Spleen (tissue), 7 donors: ENCODE data around the gene PHETA1.

Source experiments
- CTCF ChIP-seq, 11 experiments: fragments of 200-600 bp in 7 of 11; fragments of 450-650 bp in 4 of 11; sonication (generic) in 4 of 11; IDR thresholded peaks in 8 of 11; conservative IDR thresholded peaks in 3 of 11; 1 replicate in 7 of 11; 2 replicates in 4 of 11; pipeline versions ENCODE4 v1.4.0 to v1.8.0; 2016 to 2021; ENCODE audit warnings: antibody characterized with exemption in 11 of 11, inconsistent platforms in 4 of 11, mild to moderate bottlenecking in 1 of 11
- POLR2A ChIP-seq, 3 donors: fragments of 450-650 bp; IDR thresholded peaks; one replicate each; pipeline ENCODE4 v1.5.1; 2017; ENCODE audit warnings: antibody characterized with exemption in 3 of 3, mild to moderate bottlenecking in 1 of 3
- POLR2AphosphoS5 ChIP-seq, 3 donors: sonication (generic); formaldehyde crosslinking; IDR thresholded peaks; one replicate each; pipeline ENCODE4 v1.5.1; 2017; ENCODE audit warnings: antibody characterized with exemption in 3 of 3
- donor health status: DM: no; HTN: no; CAD: no; lungs with moderate emphysema.
- donor health status: DM: no; HTN: no; CAD: no.
- donor health status: DM: no; HTN: no; CAD: no.

- TF ChIP-seq CTCF (IDR thresholded peaks at IDR 0.05 in 8 of 11, conservative IDR thresholded peaks at IDR 0.05 in 3 of 11) = no peak
- no peak for TF ChIP-seq POLR2A (IDR thresholded peaks at IDR 0.05)
- peak; percentile 58 to 86 (median 85) for TF ChIP-seq POLR2AphosphoS5 (IDR thresholded peaks at IDR 0.05)
These were observed 1.2 kb downstream of the PHETA1 start for GRCh38 chr12:111367661-111368221.
